GM06990 (cell line): Measurements from ENCODE around the gene ATP6V0D1.
A peak's percentile ranks its signal among the peaks of the same experiment; 100 is the strongest.

Experiments used
- DNase-seq: peaks from one replicate; pipeline ENCODE4 v3.0.0-alpha.2; 2011; ENCODE audit not compliant: insufficient read length; ENCODE audit errors: extremely low read depth
- H3K27me3 ChIP-seq: replicated peaks from 2 replicates; pipeline ENCODE4 v1.6.0; 2011; ENCODE audit warnings: low read length; ENCODE audit not compliant: control insufficient read depth, insufficient read depth
- H3K36me3 ChIP-seq: 2 replicates; pipeline ENCODE4 v1.5.1; 2011; ENCODE audit warnings: low read length; ENCODE audit not compliant: control insufficient read depth, insufficient read depth
- H3K4me3 ChIP-seq: replicated peaks from 2 replicates; pipeline ENCODE4 v1.5.1; 2011; ENCODE audit warnings: low read depth, mild to moderate bottlenecking, control low read depth, low read length
- CTCF ChIP-seq: IDR thresholded peaks from 2 replicates; pipeline ENCODE4 v1.5.1; 2011; ENCODE audit warnings: low read length, control low read depth, mild to moderate bottlenecking, inconsistent platforms; ENCODE audit not compliant: insufficient read depth, poor library complexity, severe bottlenecking

Gene ATP6V0D1

GRCh38 chr16:67481561-67482232, 740 bp upstream of the ATP6V0D1 start:
- no peak for DNase-seq
- TF ChIP-seq CTCF: no peak

GRCh38 chr16:67477960-67478554, 2.9 kb downstream of the ATP6V0D1 start:
- DNase-seq: no peak
- no peak for TF ChIP-seq CTCF
- peaks cover 7% of the 10 kb centered on the region for H3K36me3 ChIP-seq
- no peak overlapping the region for H3K4me3 ChIP-seq
- H3K27me3 ChIP-seq: no peaks in the 10 kb centered on the region

More at GRCh38 chr16:67481561-67482232, 740 bp upstream of the ATP6V0D1 start:
- H3K4me3 ChIP-seq: peak overlapping the region; percentile 71
- peaks cover 9% of the 10 kb centered on the region for H3K36me3 ChIP-seq
- H3K27me3 ChIP-seq: no peaks in the 10 kb centered on the region

- Histone ChIP-seq H3K4me3 (no peak overlapping the region), H3K27me3 (no peaks in the 10 kb centered on the region), H3K36me3 (peaks cover 7% of the 10 kb centered on the region)
- TF ChIP-seq CTCF: no peak
- no peak for DNase-seq
Measured at GRCh38 chr16:67474551-67475455, 6.2 kb downstream of the ATP6V0D1 start.

DNA sequence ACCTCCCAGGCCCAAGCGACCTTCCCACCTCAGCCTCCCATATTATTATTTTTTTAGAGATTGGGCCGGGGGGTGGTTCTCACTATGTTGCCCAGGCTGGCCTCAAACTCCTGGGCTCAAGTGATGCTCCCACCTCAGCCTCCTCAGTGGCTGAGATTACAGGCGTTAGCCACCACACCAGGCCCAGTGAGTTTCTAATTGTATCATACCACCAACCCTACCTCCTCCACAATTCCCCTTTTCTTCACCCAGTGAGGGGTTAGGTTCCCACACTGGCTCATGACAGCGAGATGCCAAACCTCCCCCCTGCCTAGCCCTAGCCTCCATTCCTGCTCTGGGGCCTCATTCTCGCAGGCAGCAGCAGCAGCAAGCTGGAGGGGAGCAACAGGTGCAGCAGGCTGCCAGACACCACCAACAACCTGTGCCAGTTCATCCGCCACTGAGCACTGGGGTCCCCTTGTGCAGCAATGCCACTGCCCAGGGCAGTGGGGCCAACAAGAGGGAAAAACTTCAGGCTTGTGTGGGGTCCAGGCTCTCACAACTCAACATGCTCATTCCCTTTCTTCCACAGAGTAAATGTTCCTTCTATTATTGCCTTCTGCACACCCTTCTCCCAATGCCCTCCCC, 9.1 kb downstream of the ATP6V0D1 start:
- no peak for TF ChIP-seq CTCF
- H3K27me3 ChIP-seq: no peaks in the 10 kb centered on the region
- H3K36me3 ChIP-seq: peaks cover 7% of the 10 kb centered on the region
- DNase-seq: no peak
- H3K4me3 ChIP-seq: no peak overlapping the region

DNA sequence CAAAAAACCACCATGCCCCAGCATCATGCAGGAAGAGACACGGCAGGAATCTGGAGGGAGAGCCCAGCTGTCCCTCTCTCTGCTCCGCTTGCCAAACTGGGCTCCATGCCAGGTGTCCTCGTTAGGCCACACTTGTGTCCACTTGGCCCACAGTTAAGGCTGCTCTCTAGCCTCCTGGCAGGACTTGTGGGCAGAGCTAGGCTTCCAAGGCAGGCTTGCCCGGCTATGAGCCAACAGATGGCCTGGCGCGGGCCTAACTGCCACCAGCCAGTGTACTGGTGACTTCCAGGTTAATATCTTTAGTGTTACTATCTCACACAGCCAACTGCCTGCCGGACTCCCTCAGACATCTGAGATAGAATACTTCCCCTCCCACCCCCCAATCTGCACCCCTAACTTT, 10.6 kb downstream of the ATP6V0D1 start:
- no peak for TF ChIP-seq CTCF
- peaks cover 7% of the 10 kb centered on the region for H3K36me3 ChIP-seq
- H3K4me3 ChIP-seq: no peak overlapping the region
- H3K27me3 ChIP-seq: no peaks in the 10 kb centered on the region
- DNase-seq: no peak
